Measurements from ENCODE around the gene CHCHD3. TPM values are rescaled to one million over a fixed set of nuclear protein-coding genes. Genes with fewer than 3 reads are reported as not detected.

Gene CHCHD3
- total RNA-seq, 3 donors from 2014 or later = 52.1 to 59.4 (median 53.1) TPM

GRCh38 chr7:132773527-132773956, 308.3 kb downstream of the CHCHD3 start:
- DNase-seq (ENCODE audit: low spot score in 2 of 2) = no peak
- intact Hi-C loops (cut with DNase I; ENCODE audit: low total_unique reads) = no loop called here
- H3K27ac ChIP-seq = no peak overlapping the region
- H3K4me3 ChIP-seq = no peak overlapping the region
- no peaks in the 10 kb centered on the region for H3K27me3 ChIP-seq
- H3K36me3 ChIP-seq = no peaks in the 10 kb centered on the region
- no peaks in the 10 kb centered on the region for H3K4me1 ChIP-seq
- peaks cover 0 to 8% of the 10 kb centered on the region in 2 donors for H3K9me3 ChIP-seq
- no peak for TF ChIP-seq CTCF (IDR thresholded peaks at IDR 0.05)
- TF ChIP-seq POLR2AphosphoS5 (IDR thresholded peaks at IDR 0.05) = no peak
- no peak for TF ChIP-seq POLR2A (IDR thresholded peaks at IDR 0.05)

GRCh38 chr7:132771301-132771730, 310.6 kb downstream of the CHCHD3 start:
- no peak overlapping the region for H3K27ac ChIP-seq
- no peaks in the 10 kb centered on the region for H3K36me3 ChIP-seq
- TF ChIP-seq POLR2AphosphoS5 (IDR thresholded peaks at IDR 0.05) (no peak), POLR2A (IDR thresholded peaks at IDR 0.05) (no peak), CTCF (IDR thresholded peaks at IDR 0.05) (no peak)
- no peaks in the 10 kb centered on the region for H3K27me3 ChIP-seq
- peaks cover 0 to 8% of the 10 kb centered on the region in 2 donors for H3K9me3 ChIP-seq
- H3K4me1 ChIP-seq = no peaks in the 10 kb centered on the region
- H3K4me3 ChIP-seq = no peak overlapping the region
- no peak for DNase-seq (ENCODE audit: low spot score in 2 of 2)
- intact Hi-C loops (cut with DNase I; ENCODE audit: low total_unique reads) = no loop called here

GRCh38 chr7:132770055-132770454, 311.8 kb downstream of the CHCHD3 start:
- intact Hi-C loops (cut with DNase I; ENCODE audit: low total_unique reads) = no loop called here
- no peak for DNase-seq (ENCODE audit: low spot score in 2 of 2)
- TF ChIP-seq POLR2A (IDR thresholded peaks at IDR 0.05) = no peak
- no peak for TF ChIP-seq POLR2AphosphoS5 (IDR thresholded peaks at IDR 0.05)
- no peak for TF ChIP-seq CTCF (IDR thresholded peaks at IDR 0.05)

GRCh38 chr7:132769280-132769679, 312.6 kb downstream of the CHCHD3 start:
- Histone ChIP-seq H3K27ac (no peak overlapping the region), H3K27me3 (no peaks in the 10 kb centered on the region), H3K36me3 (no peaks in the 10 kb centered on the region), H3K4me3 (no peak overlapping the region), H3K4me1 (no peaks in the 10 kb centered on the region), H3K9me3 (peaks cover 0 to 8% of the 10 kb centered on the region in 2 donors)
- intact Hi-C loops (cut with DNase I; ENCODE audit: low total_unique reads) = no loop called here
- no peak for DNase-seq (ENCODE audit: low spot score in 2 of 2)
- TF ChIP-seq POLR2A (IDR thresholded peaks at IDR 0.05) (no peak), POLR2AphosphoS5 (IDR thresholded peaks at IDR 0.05) (no peak), CTCF (IDR thresholded peaks at IDR 0.05) (no peak)

More at GRCh38 chr7:132770055-132770454, 311.8 kb downstream of the CHCHD3 start:
- no peaks in the 10 kb centered on the region for H3K27me3 ChIP-seq
- no peak overlapping the region for H3K4me3 ChIP-seq
- no peaks in the 10 kb centered on the region for H3K36me3 ChIP-seq
- H3K27ac ChIP-seq = no peak overlapping the region
- H3K9me3 ChIP-seq = peaks cover 0 to 8% of the 10 kb centered on the region in 2 donors
- no peaks in the 10 kb centered on the region for H3K4me1 ChIP-seq

GRCh38 chr7:132768099-132768498, 313.8 kb downstream of the CHCHD3 start:
- Histone ChIP-seq H3K9me3 (peaks cover 0 to 8% of the 10 kb centered on the region in 2 donors), H3K27me3 (no peaks in the 10 kb centered on the region), H3K4me3 (no peak overlapping the region), H3K27ac (no peak overlapping the region), H3K36me3 (no peaks in the 10 kb centered on the region), H3K4me1 (no peaks in the 10 kb centered on the region)
- no peak for DNase-seq (ENCODE audit: low spot score in 2 of 2)
- TF ChIP-seq POLR2AphosphoS5 (IDR thresholded peaks at IDR 0.05) = no peak
- TF ChIP-seq POLR2A (IDR thresholded peaks at IDR 0.05) = no peak
- no peak for TF ChIP-seq CTCF (IDR thresholded peaks at IDR 0.05)
- intact Hi-C loops (cut with DNase I; ENCODE audit: low total_unique reads) = no loop called here

Data from breast epithelium (tissue), 4 donors.